HepG2 (cell line): ENCODE data around the gene NFS1. TPM values are rescaled to one million over a fixed set of nuclear protein-coding genes. Genes with fewer than 3 reads are reported as not detected.

Source experiments
- AGO2 ChIP-seq: fragments of 200-400 bp; formaldehyde crosslinking; optimal IDR thresholded peaks from 2 replicates; pipeline ENCODE3; 2017; ENCODE audit warnings: mild to moderate bottlenecking, low read depth, low read length, moderate library complexity
- SUZ12 ChIP-seq: fragments of 150-350 bp; IDR thresholded peaks from 2 replicates; pipeline ENCODE4 v1.6.1; 2014; ENCODE audit warnings: low read depth, low read length
- ZNF224 ChIP-seq: sonication (generic); formaldehyde crosslinking; IDR thresholded peaks from 2 replicates; pipeline ENCODE4 v1.5.0; 2020; ENCODE audit warnings: mild to moderate bottlenecking, missing genetic modification reagents
- ZNF407 ChIP-seq: sonication (generic); formaldehyde crosslinking; IDR thresholded peaks from one replicate; pipeline ENCODE4 v1.5.1; 2020; ENCODE audit warnings: mild to moderate bottlenecking, missing genetic modification reagents; ENCODE audit errors: not compliant biosample characterization
- polyA plus RNA-seq, 8 experiments: library from polyadenylated mRNA; depleted of rRNA in 3 of 8; stranded (reverse) in 7 of 8; unstranded in 1 of 8; fragments of >200 nt; fragmentation: Illumina TruSeq in 4 of 8; extraction: Trizol in 4 of 8; gene quantifications; 2 replicates each; pipeline versions ENCODE4 v1.2.1 to v1.2.3, GENCODE V29; 2011 to 2016; ENCODE audit warnings: low read depth in 4 of 8, missing spikeins in 1 of 8, mixed read lengths in 1 of 8; ENCODE audit not compliant: insufficient read depth in 1 of 8
- total RNA-seq, 5 experiments: library from RNA; depleted of rRNA; stranded (reverse); fragments of >200 nt; fragmentation: Illumina TruSeq; extraction: Trizol; gene quantifications; 2 replicates each; pipeline ENCODE4 v1.2.3, GENCODE V29; 2016; ENCODE audit warnings: low read depth in 1 of 5

The NFS1 gene
- total and polyA plus RNA-seq, 2 of the 13 experiments (the other 11 are each of a cell fraction or from before 2014, with no cell fraction given), result 65.9 to 88.1 TPM

DNA sequence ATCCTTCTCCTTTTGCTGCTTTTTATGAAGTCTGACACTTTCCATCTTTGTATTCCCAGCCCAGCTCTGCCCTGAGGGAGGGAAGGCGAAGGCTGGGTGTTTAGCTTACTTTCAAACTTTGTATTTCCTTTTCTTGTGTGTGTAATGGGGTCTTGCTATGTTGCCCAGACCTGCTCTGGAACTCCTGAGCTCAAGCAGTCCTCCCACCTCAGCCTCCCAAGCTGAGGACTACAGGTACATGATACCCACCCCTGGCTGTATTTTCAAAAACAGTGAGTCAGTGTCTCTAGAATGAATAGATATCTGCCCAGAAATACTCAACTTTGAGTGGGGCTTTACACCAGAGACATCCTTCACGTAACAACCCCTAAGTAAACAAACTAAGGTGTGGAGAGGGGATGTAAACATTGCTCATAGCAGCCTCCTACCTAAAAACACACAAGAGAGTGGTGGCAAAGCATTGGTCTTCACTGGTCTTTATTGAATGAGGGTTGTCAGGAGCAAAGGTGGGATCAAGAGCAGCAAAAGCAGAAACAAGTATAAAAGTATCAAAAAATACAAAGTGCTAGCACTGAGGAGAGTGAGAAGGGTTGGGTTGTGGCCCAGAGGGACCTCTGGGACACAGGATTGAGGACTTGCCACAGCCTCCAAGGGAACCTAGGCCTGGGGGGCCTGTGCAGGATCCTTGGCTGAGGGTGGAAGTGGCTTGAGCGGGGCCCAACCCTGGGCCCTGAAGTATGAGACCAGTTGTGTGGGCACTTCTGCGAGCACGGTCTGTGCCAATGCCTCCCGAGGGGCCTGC lies 73.4 kb downstream of the NFS1 start (continued):
- no peak for TF ChIP-seq ZNF407
- peak; percentile 35 for TF ChIP-seq AGO2
- no peak for TF ChIP-seq ZNF224 (CRISPR knock-in tag)
- no peak for TF ChIP-seq SUZ12
